H1 (cell line): ENCODE results near the gene DERL2. TPM values are rescaled to one million over a fixed set of nuclear protein-coding genes. Genes with fewer than 3 reads are reported as not detected.

Experiments used
- CTCF ChIA-PET: fragments of 300-600 bp; sonication (Branson Sonifier 250); formaldehyde crosslinking; loops from one replicate; lab custom pipeline; 2021; ENCODE audit not compliant: partially characterized antibody; lab: Charles Lee
- POLR2A ChIA-PET: fragments of 300-600 bp; sonication (Branson Sonifier 250); formaldehyde crosslinking; loops from one replicate; lab custom pipeline; 2021; ENCODE audit warnings: inconsistent platforms; ENCODE audit not compliant: partially characterized antibody; lab: Charles Lee
- DNase-seq, 2 experiments: peaks; one replicate each; pipeline versions ENCODE4 v3.0.0 to v3.0.0-alpha.2; 2010 to 2022; ENCODE audit warnings: low spot score in 2 of 2, low read depth in 1 of 2, mixed read lengths in 1 of 2
- FAIRE-seq: peaks from 2 replicates; lab custom pipeline; 2011; peaks lifted over from hg19 to GRCh38; lab: Jason Lieb, UNC
- H2AFZ ChIP-seq: 2 replicates; pipeline ENCODE4 v1.8.1; 2012; ENCODE audit warnings: low read length, inconsistent platforms
- H2AK5ac ChIP-seq: 2 replicates; pipeline ENCODE4 v1.6.1; 2013; ENCODE audit warnings: low read depth, low read length
- H2BK120ac ChIP-seq: replicated peaks from 2 replicates; pipeline ENCODE3; 2013; ENCODE audit warnings: low read depth, low read length, inconsistent platforms
- H2BK12ac ChIP-seq: 2 replicates; pipeline ENCODE4 v1.6.1; 2013; ENCODE audit warnings: low read depth, low read length
- H2BK15ac ChIP-seq: 2 replicates; pipeline ENCODE4 v1.6.1; 2013; ENCODE audit warnings: low read length
- H2BK20ac ChIP-seq: 2 replicates; pipeline ENCODE4 v1.6.1; 2013; ENCODE audit warnings: low read length
- H2BK5ac ChIP-seq: 2 replicates; pipeline ENCODE4 v1.6.1; 2013; ENCODE audit warnings: low read depth, low read length
- H3K14ac ChIP-seq: 2 replicates; pipeline ENCODE4 v1.6.1; 2013; ENCODE audit warnings: inconsistent platforms; ENCODE audit not compliant: insufficient read length
- H3K18ac ChIP-seq: 2 replicates; pipeline ENCODE4 v1.6.1; 2013; ENCODE audit warnings: low read length; ENCODE audit errors: extremely low read depth
- H3K23ac ChIP-seq: 2 replicates; pipeline ENCODE4 v1.6.1; 2013; ENCODE audit warnings: inconsistent platforms; ENCODE audit not compliant: insufficient read length
- H3K23me2 ChIP-seq: 2 replicates; pipeline ENCODE4 v1.6.1; 2013; ENCODE audit warnings: low read depth, low read length
- H3K27ac ChIP-seq: 2 replicates; pipeline ENCODE4 v1.6.1; 2011; ENCODE audit warnings: low read depth, low read length, inconsistent platforms
- H3K27me3 ChIP-seq, 4 experiments: replicated peaks in 1 of 4; 1 replicate in 1 of 4; 2 replicates in 3 of 4; pipeline versions ENCODE4 v1.6.1 to v1.8.1; 2011 to 2013; ENCODE audit warnings: low read length in 3 of 4, mild to moderate bottlenecking in 3 of 4, inconsistent platforms in 2 of 4, mixed read lengths in 2 of 4, moderate library complexity in 1 of 4; ENCODE audit not compliant: control insufficient read depth in 3 of 4, insufficient read depth in 3 of 4; ENCODE audit errors: extremely low read depth in 1 of 4
- H3K36me3 ChIP-seq, 4 experiments: 2 replicates each; pipeline versions ENCODE4 v1.6.1 to v1.8.1; 2011 to 2013; ENCODE audit warnings: mild to moderate bottlenecking in 4 of 4, low read length in 3 of 4, moderate library complexity in 2 of 4, control low read depth in 1 of 4, inconsistent platforms in 1 of 4; ENCODE audit not compliant: insufficient read depth in 4 of 4, control insufficient read depth in 2 of 4
- H3K4ac ChIP-seq: replicated peaks from 2 replicates; pipeline ENCODE3; 2013; ENCODE audit warnings: low read length, low read depth, mixed read lengths, inconsistent platforms; ENCODE audit not compliant: insufficient read length
- H3K4me1 ChIP-seq, 4 experiments: replicated peaks in 1 of 4; 1 replicate in 1 of 4; 2 replicates in 3 of 4; pipeline versions ENCODE4 v1.6.1 to v1.8.1; 2011 to 2013; ENCODE audit warnings: low read length in 3 of 4, inconsistent platforms in 2 of 4, mixed read lengths in 1 of 4; ENCODE audit not compliant: insufficient read depth in 4 of 4, control insufficient read depth in 3 of 4
- H3K4me2 ChIP-seq, 2 experiments: 2 replicates each; pipeline versions ENCODE4 v1.6.1 to v1.8.1; 2011 to 2013; ENCODE audit warnings: low read depth in 2 of 2, low read length in 2 of 2, control low read depth in 1 of 2, inconsistent platforms in 1 of 2, mild to moderate bottlenecking in 1 of 2; ENCODE audit not compliant: insufficient read depth in 1 of 2
- H3K4me3 ChIP-seq, 4 experiments: fragments of 200-600, 300-600 bp in 1 of 4; sonication (generic), shearing (Covaris generic), sonication (Bioruptor Twin) in 1 of 4; 2 replicates each; pipeline versions ENCODE4 v1.5.1 to v1.8.1; 2011 to 2016; ENCODE audit warnings: low read length in 4 of 4, low read depth in 3 of 4, control low read depth in 2 of 4, inconsistent platforms in 2 of 4, mild to moderate bottlenecking in 2 of 4, mixed read lengths in 1 of 4, moderate library complexity in 1 of 4; ENCODE audit not compliant: insufficient read depth in 2 of 4; ENCODE audit errors: extremely low read depth in 1 of 4
- H3K56ac ChIP-seq: replicated peaks from 2 replicates; pipeline ENCODE3; 2013; ENCODE audit warnings: low read depth, mild to moderate bottlenecking, mixed read lengths, low read length, inconsistent platforms; ENCODE audit not compliant: insufficient read length
- H3K79me1 ChIP-seq: 2 replicates; pipeline ENCODE4 v1.6.1; 2013; ENCODE audit warnings: low read depth, low read length, control low read depth
- H3K79me2 ChIP-seq, 2 experiments: 2 replicates each; pipeline versions ENCODE4 v1.6.1 to v1.8.1; 2012 to 2013; ENCODE audit warnings: low read length in 2 of 2, mild to moderate bottlenecking in 2 of 2, inconsistent platforms in 1 of 2; ENCODE audit not compliant: insufficient read depth in 2 of 2, control insufficient read depth in 1 of 2
- H3K9ac ChIP-seq, 4 experiments: replicated peaks in 1 of 4; 1 replicate in 1 of 4; 2 replicates in 3 of 4; pipeline versions ENCODE4 v1.6.1 to v1.8.1; 2011 to 2013; ENCODE audit warnings: low read depth in 3 of 4, low read length in 3 of 4, control low read depth in 2 of 4, mild to moderate bottlenecking in 2 of 4, moderate library complexity in 2 of 4, inconsistent platforms in 1 of 4; ENCODE audit errors: extremely low read depth in 1 of 4
- H3K9me3 ChIP-seq, 2 experiments: 2 replicates each; pipeline versions ENCODE4 v1.6.1 to v1.8.1; 2012 to 2013; ENCODE audit warnings: mild to moderate bottlenecking in 2 of 2, moderate library complexity in 2 of 2, control low read depth in 1 of 2, inconsistent platforms in 1 of 2, low read depth in 1 of 2, low read length in 1 of 2, mixed read lengths in 1 of 2; ENCODE audit not compliant: insufficient read depth in 2 of 2
- H4K20me1 ChIP-seq, 2 experiments: replicated peaks in 1 of 2; 2 replicates each; pipeline versions ENCODE3 to v1.8.1; 2011 to 2013; ENCODE audit warnings: inconsistent platforms in 2 of 2, low read length in 2 of 2, mild to moderate bottlenecking in 1 of 2; ENCODE audit not compliant: insufficient read depth in 2 of 2, control insufficient read depth in 1 of 2
- H4K5ac ChIP-seq: 2 replicates; pipeline ENCODE4 v1.6.1; 2013; ENCODE audit warnings: low read length, low read depth, mixed read lengths, inconsistent platforms; ENCODE audit not compliant: insufficient read length
- H4K8ac ChIP-seq: 2 replicates; pipeline ENCODE4 v1.8.0; 2013; ENCODE audit warnings: mild to moderate bottlenecking, moderate library complexity, low read length, inconsistent platforms; ENCODE audit not compliant: insufficient read depth; ENCODE audit errors: extremely low read depth
- H4K91ac ChIP-seq: replicated peaks from 2 replicates; pipeline ENCODE3; 2013; ENCODE audit warnings: low read length, mixed read lengths, inconsistent platforms; ENCODE audit not compliant: insufficient read length
- EGR1 ChIP-seq: IDR thresholded peaks from 2 replicates; pipeline ENCODE4 v1.6.1; 2011; ENCODE audit warnings: low read depth, low read length, borderline replicate concordance
- EP300 ChIP-seq, 2 experiments: IDR thresholded peaks; 1 replicate in 1 of 2; 2 replicates in 1 of 2; pipeline ENCODE4 v1.6.1; 2011 to 2012; ENCODE audit warnings: low read depth in 2 of 2, low read length in 2 of 2, mild to moderate bottlenecking in 2 of 2, borderline replicate concordance in 1 of 2, inconsistent platforms in 1 of 2, moderate library complexity in 1 of 2
- JUN ChIP-seq: IDR thresholded peaks from 2 replicates; pipeline ENCODE4 v1.6.1; 2011; ENCODE audit warnings: low read depth, mild to moderate bottlenecking, improper control_type of control experiment, low read length
- KDM4A ChIP-seq: IDR thresholded peaks from one replicate; pipeline ENCODE4 v1.7.1; 2012; ENCODE audit warnings: low read depth, mild to moderate bottlenecking, moderate library complexity, low read length, inconsistent platforms; ENCODE audit not compliant: severe bottlenecking
- NANOG ChIP-seq: IDR thresholded peaks from 2 replicates; pipeline ENCODE4 v1.6.1; 2011; ENCODE audit warnings: low read length, low read depth, mild to moderate bottlenecking, inconsistent platforms; ENCODE audit not compliant: insufficient read depth, poor library complexity, severe bottlenecking
- RBBP5 ChIP-seq: IDR thresholded peaks from 2 replicates; pipeline ENCODE4 v1.7.1; 2012; ENCODE audit warnings: low read depth, mild to moderate bottlenecking, inconsistent platforms, low read length, moderate library complexity, borderline replicate concordance
- SIRT6 ChIP-seq: IDR thresholded peaks from one replicate; pipeline ENCODE4 v1.7.1; 2012; ENCODE audit warnings: low read length, inconsistent platforms
- SRF ChIP-seq: IDR thresholded peaks from 2 replicates; pipeline ENCODE4 v1.6.1; 2011; ENCODE audit warnings: mild to moderate bottlenecking, low read depth, low read length, moderate library complexity
- TAF7 ChIP-seq: optimal IDR thresholded peaks from 2 replicates; pipeline ENCODE3; 2011; ENCODE audit warnings: low read depth, mild to moderate bottlenecking, inconsistent platforms, low read length, moderate library complexity, borderline replicate concordance
- WGBS, 2 experiments: shearing (Covaris generic) in 1 of 2; methylation state at CpG; one replicate each; pipeline versions ENCODE4 v1.1.6 to v1.1.7; 2013 to 2015; ENCODE audit warnings: low lambda C conversion rate in 2 of 2, mixed read lengths in 2 of 2, inconsistent platforms in 1 of 2, low coverage in 1 of 2, missing lambda C conversion rate in 1 of 2; ENCODE audit not compliant: insufficient replicate concordance in 2 of 2, insufficient coverage in 1 of 2, insufficient read length in 1 of 2; ENCODE audit errors: extremely low coverage in 1 of 2, missing lambda C conversion rate in 1 of 2; 5-methylcytosine and 5-hydroxymethylcytosine counted together
- polyA plus RNA-seq, 7 experiments: library from polyadenylated mRNA; depleted of rRNA in 3 of 7; stranded (reverse) in 5 of 7; unstranded in 2 of 7; fragments of >200 nt in 5 of 7; fragments of 200-250 nt in 2 of 7; gene quantifications; 1 replicate in 5 of 7; 2 replicates in 1 of 7; 4 replicates in 1 of 7; pipeline versions ENCODE4 v1.2.1 to v1.2.3, GENCODE V29; 2011 to 2013; ENCODE audit warnings: missing spikeins in 2 of 7, mixed read lengths in 2 of 7
- total RNA-seq: library from RNA; stranded (reverse); fragmentation: NEBNext Ultra II Directional; extraction: Animal tissue kit (Norgen Biotek cat#: 25700); gene quantifications from 2 replicates; pipeline ENCODE4 v1.2.1, GENCODE V29; 2021

DERL2 gene
- total and polyA plus RNA-seq, 2 of the 8 experiments (the other 6 are each of a cell fraction or from before 2014, with no cell fraction given): 55.3 to 58.4 TPM

- TF ChIP-seq TAF7 (no peak), JUN (no peak), RBBP5 (no peak), SRF (no peak), KDM4A (no peak), EP300 (IDR thresholded peaks at IDR 0.05; ENCODE audit: borderline replicate concordance in 1 of 2, low read depth in 2 of 2, low read length in 2 of 2) (no peak), EGR1 (no peak), NANOG (no peak), SIRT6 (no peak)
These were observed 60.2 kb downstream of the DERL2 start for GRCh38 chr17:5425826-5426225.

More at GRCh38 chr17:5425826-5426225, 60.2 kb downstream of the DERL2 start:
- no peaks in the 10 kb centered on the region for H3K9me3 ChIP-seq
- H3K36me3 ChIP-seq: peaks cover 32 to 86% (median 76%) of the 10 kb centered on the region in 4 experiments
- no peak overlapping the region for H3K56ac ChIP-seq
- H3K18ac ChIP-seq: no peak overlapping the region
- no peak overlapping the region for H4K8ac ChIP-seq
- no peak overlapping the region for H3K4ac ChIP-seq
- H4K20me1 ChIP-seq: peaks cover 2 to 3% of the 10 kb centered on the region in 2 experiments
- H3K27ac ChIP-seq: no peak overlapping the region
- ChIA-PET CTCF (interaction anchor here (0.7 to 1.2 kb wide), 2 partner anchors 20 to 864 kb away, joined by 3 to 4 read pairs; no protein-coding TSS in a partner anchor), POLR2A (interaction anchor here (0.6 to 17.4 kb wide), 4 partner anchors 11 to 501 kb away, joined by 3 to 228 read pairs (median 114); partner anchors contain the start of genes C1QBP, NUP88 and RPAIN)
- H3K79me1 ChIP-seq: peaks cover 6% of the 10 kb centered on the region; the same call in 1 of the 2 replicates
- H3K9ac ChIP-seq: no peak overlapping the region
- no peak overlapping the region for H4K91ac ChIP-seq
- H2AK5ac ChIP-seq: no peak overlapping the region
- H2BK15ac ChIP-seq: no peak overlapping the region
- H4K5ac ChIP-seq: no peak overlapping the region
- H2BK5ac ChIP-seq: no peak overlapping the region
- H3K4me1 ChIP-seq: peaks cover 0 to 3% (median under 1%) of the 10 kb centered on the region in 4 experiments; a peak in 3 of 7 replicates
- peaks cover under 1% of the 10 kb centered on the region; the same call in 1 of the 2 replicates for H3K23me2 ChIP-seq
- peaks cover 6 to 22% of the 10 kb centered on the region in 2 experiments for H3K79me2 ChIP-seq
- 90% methylated on average over 3 of the region's 3 CpGs; no CpG with 5 or more reads in 1 of the 2 experiments for WGBS, 2 experiments
- DNase-seq (no peak), FAIRE-seq (no peak)
- H3K4me2 ChIP-seq: no peak overlapping the region
- H3K23ac ChIP-seq: no peak overlapping the region
- no peaks in the 10 kb centered on the region for H3K27me3 ChIP-seq
- no peak overlapping the region for H3K14ac ChIP-seq
- H3K4me3 ChIP-seq: no peak overlapping the region
- no peak overlapping the region for H2BK120ac ChIP-seq
- H2AFZ ChIP-seq: no peak overlapping the region
- no peak overlapping the region for H2BK12ac ChIP-seq
- no peak overlapping the region for H2BK20ac ChIP-seq
